HG03095 (cell line): ENCODE results near the gene MRPL16.
"Not testable (repeated sequence)": the region's sequence is repeated elsewhere in the genome, so short reads cannot be mapped to it uniquely, and the experiment has no call there.

Experiments used
- ATAC-seq: cut with Tn5 transposase; IDR thresholded peaks from one replicate; pipeline ENCODE4 v1.9.1; 2021; ENCODE audit warnings: moderate library complexity; ENCODE audit not compliant: unreplicated experiment

Gene MRPL16

GRCh38 chr11:59810189-59810910, at the start of gene MRPL16:
Gene MRPL16 (minus strand): TSS chr11:59810778. CDS start chr11:59810658, 120 bp downstream.
- ATAC-seq = peak; percentile 94

- ATAC-seq = no peak
Measured at GRCh38 chr11:59859673-59860072, 49.1 kb upstream of the MRPL16 start.

GRCh38 chr11:59857439-59858434, 47.2 kb upstream of the MRPL16 start:
- no peak for ATAC-seq

- no peak for ATAC-seq
Measured at GRCh38 chr11:59854871-59855270, 44.3 kb upstream of the MRPL16 start.

- not testable (repeated sequence) for ATAC-seq
Measured at GRCh38 chr11:59851416-59851815, 40.8 kb upstream of the MRPL16 start.

- ATAC-seq = not testable (repeated sequence)
Measured at GRCh38 chr11:59849551-59849950, 39.0 kb upstream of the MRPL16 start.

GRCh38 chr11:59849129-59849528, 38.6 kb upstream of the MRPL16 start:
- ATAC-seq = no peak

- not testable (repeated sequence) for ATAC-seq
Measured at GRCh38 chr11:59848439-59848838, 37.9 kb upstream of the MRPL16 start.

- no peak for ATAC-seq
Measured at GRCh38 chr11:59847626-59848025, 37.0 kb upstream of the MRPL16 start.

GRCh38 chr11:59846556-59846955, 36.0 kb upstream of the MRPL16 start:
- no peak for ATAC-seq

- ATAC-seq = no peak
Measured at GRCh38 chr11:59845399-59845798, 34.8 kb upstream of the MRPL16 start, which contains the start of gene CBLIF. Gene CBLIF (minus strand): TSS chr11:59845499. CDS start chr11:59845453, 46 bp downstream.

GRCh38 chr11:59842316-59842715, 31.7 kb upstream of the MRPL16 start:
- no peak for ATAC-seq

GRCh38 chr11:59841514-59841913, 30.9 kb upstream of the MRPL16 start:
- no peak for ATAC-seq

- no peak for ATAC-seq
Measured at GRCh38 chr11:59839615-59840014, 29.0 kb upstream of the MRPL16 start.

GRCh38 chr11:59833602-59834001, 23.0 kb upstream of the MRPL16 start:
- ATAC-seq = no peak

- ATAC-seq = no peak
Measured at GRCh38 chr11:59829358-59829757, 18.8 kb upstream of the MRPL16 start.

GRCh38 chr11:59822989-59823566, 12.5 kb upstream of the MRPL16 start:
- no peak for ATAC-seq

- no peak for ATAC-seq
Measured at GRCh38 chr11:59818572-59818971, 8.0 kb upstream of the MRPL16 start.

GRCh38 chr11:59816434-59816833, 5.9 kb upstream of the MRPL16 start:
- ATAC-seq = not testable (repeated sequence)

GRCh38 chr11:59815754-59816153, 5.2 kb upstream of the MRPL16 start:
- ATAC-seq = no peak

- no peak for ATAC-seq
Measured at GRCh38 chr11:59814021-59814420, 3.4 kb upstream of the MRPL16 start.
